Heart right ventricle (tissue), 16 donors: Measurements from ENCODE around the gene SMYD3. TPM values are rescaled to one million over a fixed set of nuclear protein-coding genes. Genes with fewer than 3 reads are reported as not detected.

Source experiments
- ATAC-seq, 8 donors: fragments of 200-7000 bp; cut with Tn5 transposase; one replicate each; pipeline ENCODE4 v1.9.1; 2020; ENCODE audit warnings: mild to moderate bottlenecking in 8 of 8, moderate library complexity in 8 of 8, moderate number of reproducible peaks in 1 of 8
- DNase-seq, 2 donors: peaks; one replicate each; pipeline ENCODE4 v3.0.0-alpha.2; 2020
- H3K27ac ChIP-seq, 10 donors: fragments of 200-600 bp; sonication (generic) in 2 of 10; one replicate each; pipeline versions ENCODE4 v1.5.0 to v1.8.0; 2020 to 2022; ENCODE audit warnings: mild to moderate bottlenecking in 3 of 10
- H3K27me3 ChIP-seq, 7 donors: fragments of 200-600 bp; one replicate each; pipeline ENCODE4 v1.8.0; 2021 to 2022; ENCODE audit warnings: mild to moderate bottlenecking in 2 of 7
- H3K36me3 ChIP-seq, 9 donors: fragments of 200-600 bp; sonication (generic) in 1 of 9; one replicate each; pipeline versions ENCODE4 v1.5.0 to v1.8.0; 2020 to 2022; ENCODE audit warnings: mild to moderate bottlenecking in 2 of 9
- H3K4me1 ChIP-seq, 9 donors: fragments of 200-600 bp; sonication (generic) in 1 of 9; one replicate each; pipeline versions ENCODE4 v1.5.0 to v1.8.0; 2020 to 2022; ENCODE audit warnings: mild to moderate bottlenecking in 4 of 9
- H3K4me3 ChIP-seq, 10 donors: fragments of 200-600 bp; sonication (generic) in 2 of 10; one replicate each; pipeline versions ENCODE4 v1.5.0 to v1.8.0; 2020 to 2022; ENCODE audit warnings: mild to moderate bottlenecking in 7 of 10, moderate library complexity in 2 of 10
- H3K9me3 ChIP-seq, 11 donors: fragments of 200-600 bp in 10 of 11; sonication (generic) in 2 of 11; one replicate each; pipeline versions ENCODE4 v1.5.0 to v1.8.0; 2013 to 2022; ENCODE audit warnings: mild to moderate bottlenecking in 2 of 11, control low read depth in 1 of 11, moderate library complexity in 1 of 11
- WGBS, 2 donors: extraction: QIAGEN DNeasy Blood & Tissue Kit; methylation state at CpG; one replicate each; pipeline ENCODE4 v1.1.7; 2013; ENCODE audit warnings: inconsistent platforms in 1 of 2; 5-methylcytosine and 5-hydroxymethylcytosine counted together
- intact Hi-C, 10 donors: fragments of 100-400 bp; cut with DNase I; formaldehyde crosslinking; loops; one replicate each; pipeline versions ENCODE4 v1.11.1 to v1.14.2; 2022
- polyA plus RNA-seq, 2 donors: library from polyadenylated mRNA; stranded (reverse); fragments of 200-250 nt; gene quantifications; one replicate each; pipeline ENCODE4 v1.2.3, GENCODE V29; 2013
- total RNA-seq, 10 donors: library from RNA; stranded (reverse); fragmentation: NEBNext Ultra II Directional in 3 of 10; extraction: Animal tissue kit (Norgen Biotek cat#: 25700) in 3 of 10; gene quantifications; one replicate each; pipeline versions ENCODE4 v1.2.1 to v1.2.4, GENCODE V29; 2021 to 2023
- TF ChIP-seq, protein P1 (sequence below), 9 donors: fragments of 200-600 bp; sonication (generic) in 2 of 9; IDR thresholded peaks; one replicate each; pipeline versions ENCODE4 v1.5.0 to v1.8.0; 2021 to 2022; ENCODE audit warnings: antibody characterized with exemption in 9 of 9, mild to moderate bottlenecking in 5 of 9, moderate library complexity in 1 of 9
- donor health status: Arrhythmogenic right ventricular cardiomyopathy.
- donor health status: ischemic (EF 13 %, LVEDD 7.1; RV severe dilation, severe dysfunction).
- donor health status: healthy with polysubstance abuse.
- donor health status: DM: no; HTN: yes; CAD: no.
- donor health status: DM: no; HTN: no; CAD: no.
- donor health status: ischemic (EF 25% LVEDD 6.9; RV normal size, moderate dysfunction).
- donor health status: ischemic (EF 25% LVEDD 5.7; RV mildly dilated, moderate dysfunction).
- donor health status: healthy.
- donor health status: DM: yes; HTN: yes; CAD: no.
- donor health status: Ischemic cardiomyopathy.
- donor health status: ischemic (EF 35%, LVEDD 5.7; RV mildly dilated, moderate dysfunction).
- donor health status: nonischemic (EF 11% LVEDD 7.7; RV severe dilation, severe dysfunction).
- donor health status: DM: yes; HTN: yes; CAD: no.
- donor health status: PGD.
- donor health status: ischemic (EF 29% LVEDD 5.4; RV normal size, mild dysfunction).
- donor health status: nonischemic (EF 23%, LVEDD 6.1; RV moderate dilation, normal function).

Gene SMYD3
- total and polyA plus RNA-seq, 12 donors = 5.9 to 13.9 (median 8.1) TPM

DNA sequence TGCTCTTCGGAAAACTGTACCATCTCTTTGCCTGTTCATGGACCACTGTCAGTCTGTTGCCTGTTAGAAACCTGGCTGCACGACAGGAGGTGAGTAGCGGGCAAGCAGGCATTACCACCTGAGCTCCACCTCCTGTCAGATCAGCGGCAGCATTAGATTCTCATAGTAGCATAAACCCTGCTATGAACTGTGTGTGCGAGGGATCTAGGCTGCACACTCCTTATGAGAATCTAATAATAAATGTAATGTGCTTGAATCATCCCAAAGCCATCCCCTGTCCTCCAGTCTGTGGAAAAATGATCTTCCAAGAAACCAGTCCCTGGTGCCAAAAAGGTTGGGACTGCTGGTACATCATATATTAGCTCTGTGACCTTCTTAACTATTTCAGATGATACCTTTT lies 110.0 kb downstream of the SMYD3 start:
- intact Hi-C loops = no loop called here
- 98 to 100% methylated on average over 5 of the region's 5 CpGs for WGBS, 2 donors
- Histone ChIP-seq H3K27ac (no peak overlapping the region), H3K4me1 (no peaks in the 10 kb centered on the region), H3K4me3 (no peak overlapping the region), H3K27me3 (no peaks in the 10 kb centered on the region), H3K36me3 (no peaks in the 10 kb centered on the region), H3K9me3 (peaks cover 0 to 2% (median 0%) of the 10 kb centered on the region in 11 donors)
- DNase-seq (no peak), ATAC-seq (no peak)
- TF ChIP-seq, protein P1, sequence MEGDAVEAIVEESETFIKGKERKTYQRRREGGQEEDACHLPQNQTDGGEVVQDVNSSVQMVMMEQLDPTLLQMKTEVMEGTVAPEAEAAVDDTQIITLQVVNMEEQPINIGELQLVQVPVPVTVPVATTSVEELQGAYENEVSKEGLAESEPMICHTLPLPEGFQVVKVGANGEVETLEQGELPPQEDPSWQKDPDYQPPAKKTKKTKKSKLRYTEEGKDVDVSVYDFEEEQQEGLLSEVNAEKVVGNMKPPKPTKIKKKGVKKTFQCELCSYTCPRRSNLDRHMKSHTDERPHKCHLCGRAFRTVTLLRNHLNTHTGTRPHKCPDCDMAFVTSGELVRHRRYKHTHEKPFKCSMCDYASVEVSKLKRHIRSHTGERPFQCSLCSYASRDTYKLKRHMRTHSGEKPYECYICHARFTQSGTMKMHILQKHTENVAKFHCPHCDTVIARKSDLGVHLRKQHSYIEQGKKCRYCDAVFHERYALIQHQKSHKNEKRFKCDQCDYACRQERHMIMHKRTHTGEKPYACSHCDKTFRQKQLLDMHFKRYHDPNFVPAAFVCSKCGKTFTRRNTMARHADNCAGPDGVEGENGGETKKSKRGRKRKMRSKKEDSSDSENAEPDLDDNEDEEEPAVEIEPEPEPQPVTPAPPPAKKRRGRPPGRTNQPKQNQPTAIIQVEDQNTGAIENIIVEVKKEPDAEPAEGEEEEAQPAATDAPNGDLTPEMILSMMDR (IDR thresholded peaks at IDR 0.05) = no peak

DNA sequence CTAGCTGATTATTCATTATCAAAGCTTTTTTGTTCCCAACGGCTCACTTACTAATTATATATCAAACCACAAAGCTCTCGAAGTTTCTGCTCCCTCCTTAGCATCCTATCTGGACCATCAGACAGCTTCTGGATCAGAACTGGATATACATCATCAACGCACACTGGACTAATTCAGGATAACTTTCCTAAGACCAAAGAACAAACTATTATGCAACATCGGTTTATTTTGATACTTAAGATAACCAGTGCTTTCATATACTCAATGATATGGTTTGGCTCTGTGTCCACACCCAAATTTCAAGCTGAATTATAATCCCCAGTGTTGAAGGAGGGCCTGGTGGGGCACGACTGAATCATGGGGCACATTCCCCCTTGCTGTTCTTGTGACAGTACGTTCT lies 110.8 kb downstream of the SMYD3 start:
- TF ChIP-seq, protein P1 (IDR thresholded peaks at IDR 0.05) = no peak
- no peak for DNase-seq
- ATAC-seq = no peak
- H3K4me3 ChIP-seq = no peak overlapping the region
- H3K27me3 ChIP-seq = no peaks in the 10 kb centered on the region
- no peaks in the 10 kb centered on the region for H3K36me3 ChIP-seq
- intact Hi-C loops = no loop called here
- 86 to 90% methylated on average over 6 of the region's 6 CpGs for WGBS, 2 donors
- peaks cover 0 to 10% (median 3%) of the 10 kb centered on the region in 11 donors for H3K9me3 ChIP-seq
- no peak overlapping the region for H3K27ac ChIP-seq
- no peaks in the 10 kb centered on the region for H3K4me1 ChIP-seq

DNA sequence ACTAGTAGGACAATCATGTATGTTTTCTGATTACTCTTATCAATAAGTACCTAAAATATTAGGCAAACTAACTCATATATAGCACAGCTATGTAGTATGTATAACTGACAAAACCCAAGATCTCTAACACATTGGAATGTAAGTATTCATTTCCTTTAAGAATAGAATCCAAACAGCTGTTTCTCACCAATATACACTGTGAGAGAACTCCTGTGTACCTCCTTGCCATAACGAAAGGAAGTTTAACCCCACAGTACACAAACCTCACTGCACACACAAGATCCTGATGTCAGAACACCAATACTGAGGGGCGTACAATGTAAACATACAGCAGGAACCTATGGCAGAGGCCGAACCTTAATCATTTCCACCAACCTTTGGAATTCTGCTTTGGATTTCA lies 113.0 kb downstream of the SMYD3 start:
- intact Hi-C loops = no loop called here
- TF ChIP-seq, protein P1 (IDR thresholded peaks at IDR 0.05) = no peak
- Histone ChIP-seq H3K36me3 (no peaks in the 10 kb centered on the region), H3K4me1 (no peaks in the 10 kb centered on the region), H3K4me3 (no peak overlapping the region), H3K27ac (no peak overlapping the region), H3K9me3 (peaks cover 0 to 25% (median 8%) of the 10 kb centered on the region in 11 donors), H3K27me3 (no peaks in the 10 kb centered on the region)
- DNase-seq = no peak
- 69 to 85% methylated on average over 3 of the region's 3 CpGs for WGBS, 2 donors
- no peak for ATAC-seq

DNA sequence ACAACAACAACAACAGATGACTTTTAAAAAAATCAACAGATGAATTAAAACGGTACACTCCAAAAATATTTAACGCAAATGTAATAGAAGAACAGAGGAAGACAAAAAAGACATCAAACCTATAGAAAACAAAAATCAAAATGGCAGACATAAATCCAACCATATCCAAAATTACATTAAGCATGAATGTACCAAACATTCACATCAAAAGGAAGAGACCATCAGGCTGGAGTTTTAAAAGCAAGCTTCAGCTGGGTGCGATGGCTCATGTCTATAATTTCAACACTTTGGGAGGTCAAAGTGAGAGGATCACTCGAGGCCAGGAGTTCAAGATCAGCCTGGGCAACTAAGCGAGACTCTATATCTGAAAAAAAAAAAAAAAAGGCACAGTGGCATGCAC lies 116.2 kb downstream of the SMYD3 start:
- H3K4me1 ChIP-seq = no peaks in the 10 kb centered on the region
- no peaks in the 10 kb centered on the region for H3K27me3 ChIP-seq
- no peak overlapping the region for H3K4me3 ChIP-seq
- no peak overlapping the region for H3K27ac ChIP-seq
- DNase-seq = no peak
- ATAC-seq = no peak
- intact Hi-C loops = no loop called here
- H3K36me3 ChIP-seq = no peaks in the 10 kb centered on the region
- TF ChIP-seq, protein P1 (IDR thresholded peaks at IDR 0.05) = no peak
- peaks cover 0 to 25% (median 8%) of the 10 kb centered on the region in 11 donors for H3K9me3 ChIP-seq
- WGBS, 2 donors = 95% methylated on average over 5 of the region's 5 CpGs
